Activated T-helper 1 cell treated with anti-CD3 and anti-CD28 coated beads, Interleukin-2, amount 50 U/mL, for 16 hours (primary cell): Measurements from ENCODE around the gene POLR3E.
"Not testable (repeated sequence)": the region's sequence is repeated elsewhere in the genome, so short reads cannot be mapped to it uniquely, and the experiment has no call there.

Experiments
- DNase-seq, 2 donors: peaks; one replicate each; pipeline ENCODE4 v3.0.0-alpha.2; 2020; ENCODE audit warnings: low read depth in 1 of 2, low spot score in 1 of 2

Gene POLR3E

DNA sequence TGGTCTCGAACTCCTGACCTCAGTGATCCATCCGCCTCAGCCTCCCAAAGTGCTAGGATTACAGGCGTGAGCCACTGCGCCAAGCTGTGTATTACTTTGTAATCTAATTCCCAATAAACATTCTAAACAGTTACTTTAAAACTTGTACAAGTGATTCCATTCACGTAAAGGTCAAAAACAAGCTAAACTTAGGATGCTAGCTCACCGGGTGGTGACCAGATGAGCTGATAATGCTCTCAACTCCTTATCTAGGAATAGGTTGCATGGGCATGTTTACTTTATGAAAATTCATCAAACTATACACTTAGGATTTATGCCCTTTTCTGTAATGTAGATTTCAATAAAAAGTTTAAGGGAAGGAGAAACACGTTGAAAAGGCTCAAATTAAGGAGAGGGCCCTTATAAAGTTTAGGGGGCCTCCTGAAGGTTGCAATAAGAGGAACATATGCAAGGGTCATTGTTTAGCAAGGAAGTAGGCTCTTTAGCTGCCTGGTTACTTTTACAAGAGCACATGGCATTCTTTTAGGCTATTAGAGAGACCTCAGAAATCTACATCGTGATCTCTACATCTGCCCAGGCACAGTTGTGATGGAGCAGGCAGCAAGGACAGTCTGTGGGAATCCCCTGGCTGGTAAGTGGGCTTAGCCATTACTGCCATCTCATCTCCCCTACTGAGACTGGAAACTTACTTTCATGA is 63.9 kb downstream of the POLR3E start:
- no peak for DNase-seq

DNA sequence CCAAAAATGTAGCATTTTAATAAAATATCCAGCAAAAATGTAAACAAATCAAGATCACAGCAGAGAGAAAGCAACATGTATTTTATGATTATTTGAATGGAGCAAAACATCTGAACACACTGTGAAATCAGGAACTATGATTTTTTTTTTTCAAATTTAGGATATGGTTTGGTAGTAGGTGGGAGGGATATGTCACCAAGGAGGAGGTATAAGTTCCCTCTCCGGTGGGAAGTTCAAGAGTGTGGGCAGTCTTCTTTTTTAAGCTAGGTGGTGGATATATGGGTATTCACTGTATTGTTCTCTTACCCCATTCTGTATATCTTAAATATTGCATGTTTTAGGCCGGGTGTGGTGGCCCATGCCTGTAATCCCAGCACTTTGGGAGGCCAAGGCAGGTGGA is 67.0 kb downstream of the POLR3E start:
- no peak for DNase-seq

DNA sequence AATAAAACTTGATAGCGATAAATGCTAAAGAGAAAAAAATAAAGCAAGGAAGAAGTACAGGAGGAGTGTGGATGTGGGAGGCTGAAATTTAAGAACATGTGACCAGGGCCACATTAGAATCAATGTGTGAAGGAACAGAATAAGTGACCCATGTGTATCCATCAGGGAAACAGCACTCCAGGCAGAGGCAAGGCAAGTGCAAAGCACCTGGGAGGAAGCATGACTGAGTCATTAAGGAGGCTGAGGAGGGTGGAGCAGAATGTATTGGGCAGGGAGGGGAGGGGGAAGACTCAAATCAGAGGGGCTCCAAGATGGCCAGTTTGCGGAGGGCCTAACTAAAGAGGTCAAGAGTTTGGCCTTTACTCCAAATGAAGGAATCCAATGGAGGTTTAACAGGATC is 69.2 kb downstream of the POLR3E start:
- DNase-seq: no peak

DNA sequence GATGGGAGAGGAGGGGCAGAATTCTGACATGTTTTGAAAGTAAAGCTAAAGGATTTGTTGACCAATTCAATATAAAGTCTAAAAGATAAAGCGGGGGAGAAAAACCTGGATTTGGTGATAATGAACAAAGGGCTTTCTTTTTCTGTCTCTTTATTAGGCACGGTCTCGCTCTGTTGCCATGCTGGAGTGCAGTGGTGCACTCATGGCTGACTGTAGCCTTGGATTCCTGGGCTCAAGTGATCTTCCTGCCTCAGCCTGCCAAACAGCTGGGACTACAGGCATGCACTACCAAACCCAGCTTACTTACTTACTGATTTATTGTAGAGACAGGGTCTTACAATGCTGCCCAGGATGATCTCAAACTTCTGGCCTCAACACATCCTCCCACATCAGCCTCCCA is 69.7 kb downstream of the POLR3E start:
- no peak for DNase-seq

DNA sequence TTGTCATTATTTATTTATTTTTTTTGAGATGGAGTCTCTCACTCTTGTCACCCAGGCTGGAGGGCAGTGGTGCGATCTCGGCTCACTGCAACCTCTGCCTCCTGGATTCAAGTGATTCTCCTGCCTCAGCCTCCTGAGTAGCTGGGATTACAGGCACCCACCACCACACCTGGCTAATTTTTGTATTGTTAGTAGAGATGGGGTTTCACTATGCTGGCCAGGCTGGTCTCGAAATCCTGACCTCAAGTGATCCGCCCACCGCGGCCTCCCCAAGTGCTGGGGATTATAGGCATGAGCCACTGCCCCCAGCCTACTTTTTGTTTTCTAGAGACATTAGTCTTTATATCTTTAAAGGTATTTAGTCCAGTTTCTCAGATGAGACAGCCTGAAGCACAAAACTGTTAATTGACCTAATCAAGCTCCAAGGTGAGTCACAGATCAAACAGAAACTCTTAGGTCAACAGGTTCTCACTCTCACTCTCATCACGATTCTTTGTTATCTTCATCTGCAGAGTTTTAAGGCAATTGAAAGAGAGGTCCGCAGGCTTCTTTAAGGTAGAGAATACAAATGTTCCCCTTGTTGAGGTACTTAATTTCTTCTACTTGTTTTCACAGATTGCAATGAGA is 71.1 kb downstream of the POLR3E start:
- not testable (repeated sequence) for DNase-seq

DNA sequence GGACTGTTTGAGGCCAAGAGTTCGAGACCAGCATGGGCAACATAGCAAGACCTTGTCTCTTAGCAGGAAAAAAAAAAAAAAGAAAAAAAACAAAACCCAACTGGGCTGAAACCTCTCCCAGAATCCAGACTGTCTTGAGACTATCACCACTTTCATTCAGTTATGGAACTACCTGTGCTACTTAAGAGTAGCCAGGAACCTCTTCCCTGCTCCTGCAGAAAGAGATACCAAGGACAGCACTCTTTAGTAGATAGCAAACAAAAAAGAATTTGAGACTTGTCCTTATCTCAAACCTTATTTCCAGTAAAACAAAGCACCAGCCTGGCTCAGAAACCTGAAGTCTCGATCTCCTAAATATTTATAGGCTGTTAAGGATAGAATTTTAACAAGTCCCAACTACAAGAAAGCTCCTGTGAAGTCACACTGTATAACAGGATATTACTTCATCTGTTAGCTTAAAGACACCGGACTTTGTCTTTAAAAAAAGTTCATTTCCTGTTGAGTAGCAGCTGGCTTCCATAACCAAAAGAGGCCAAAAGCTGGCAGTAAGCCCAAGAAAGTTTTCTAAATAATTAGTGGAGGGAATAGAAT is 72.1 kb downstream of the POLR3E start:
- DNase-seq: no peak

DNA sequence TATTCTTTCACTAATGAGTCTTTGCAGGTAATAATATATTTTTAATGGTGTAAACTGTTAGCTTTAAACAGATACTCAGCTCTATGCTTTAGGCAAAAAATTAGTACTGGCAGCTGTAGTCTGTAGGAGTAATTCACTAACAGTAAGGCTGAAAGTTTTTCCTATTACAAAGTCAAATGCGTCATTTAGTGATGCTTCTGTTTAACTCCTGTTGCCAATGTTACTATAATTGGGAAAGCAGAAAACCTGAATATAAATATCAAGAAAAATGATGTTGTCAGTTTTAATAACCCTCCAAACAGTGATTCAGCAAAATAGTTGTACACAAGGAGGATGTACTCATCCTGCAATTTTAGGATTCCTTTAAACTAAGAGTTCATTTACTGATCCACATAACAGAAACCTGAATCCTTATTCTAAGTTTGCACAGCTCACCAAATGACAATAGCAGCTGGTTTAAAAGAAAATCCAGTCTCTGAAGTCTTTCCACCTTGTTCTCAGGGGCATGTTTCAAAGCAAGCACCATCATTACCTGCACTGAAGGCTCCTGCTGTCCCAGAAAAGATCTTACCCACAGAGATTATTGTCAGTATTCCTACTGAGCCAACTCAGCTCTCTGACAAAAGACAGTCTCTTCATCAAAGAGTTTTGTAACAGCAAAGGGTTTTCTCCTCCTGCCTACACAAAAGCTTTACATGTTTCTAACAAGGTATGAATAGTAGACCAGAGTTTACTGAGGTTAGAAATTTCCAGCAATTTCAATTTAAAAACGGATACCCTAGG is 73.0 kb downstream of the POLR3E start:
- no peak for DNase-seq

DNA sequence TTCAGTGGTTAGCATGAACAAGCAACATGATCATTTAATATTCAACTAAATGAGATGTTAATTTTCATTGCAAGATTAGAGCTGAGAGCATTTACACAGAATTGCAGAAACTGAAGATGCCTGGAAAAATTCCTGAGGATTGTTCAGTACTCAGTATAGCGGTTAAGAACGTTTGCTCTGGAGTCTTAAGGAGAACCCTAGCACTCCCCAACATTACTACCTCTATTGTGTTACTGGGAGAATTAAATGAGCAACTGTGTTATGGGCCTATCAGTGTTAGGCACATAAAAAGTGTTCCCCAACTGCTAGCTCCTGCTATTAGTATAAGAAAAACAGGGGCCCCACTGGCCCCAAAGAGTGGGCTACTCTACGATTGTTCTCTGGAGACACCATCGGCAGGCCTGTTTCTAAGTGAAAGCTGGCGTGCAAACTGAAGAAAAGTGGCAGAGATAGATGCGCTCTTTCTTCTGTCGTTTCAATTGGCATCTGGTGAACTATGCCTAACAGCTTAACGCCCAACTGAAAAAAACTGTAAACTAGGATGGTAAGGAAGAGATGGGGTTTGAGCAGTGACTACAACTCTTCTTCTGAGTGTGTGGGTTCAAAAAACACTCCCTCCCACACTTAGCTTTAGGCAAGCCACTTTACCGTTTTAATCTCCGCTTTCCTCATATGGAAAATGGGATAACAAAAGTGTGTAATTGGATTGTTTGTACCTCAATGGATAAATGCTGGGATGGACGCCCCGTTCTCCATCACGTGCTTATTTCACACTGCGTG is 75.9 kb downstream of the POLR3E start:
- no peak for DNase-seq

DNA sequence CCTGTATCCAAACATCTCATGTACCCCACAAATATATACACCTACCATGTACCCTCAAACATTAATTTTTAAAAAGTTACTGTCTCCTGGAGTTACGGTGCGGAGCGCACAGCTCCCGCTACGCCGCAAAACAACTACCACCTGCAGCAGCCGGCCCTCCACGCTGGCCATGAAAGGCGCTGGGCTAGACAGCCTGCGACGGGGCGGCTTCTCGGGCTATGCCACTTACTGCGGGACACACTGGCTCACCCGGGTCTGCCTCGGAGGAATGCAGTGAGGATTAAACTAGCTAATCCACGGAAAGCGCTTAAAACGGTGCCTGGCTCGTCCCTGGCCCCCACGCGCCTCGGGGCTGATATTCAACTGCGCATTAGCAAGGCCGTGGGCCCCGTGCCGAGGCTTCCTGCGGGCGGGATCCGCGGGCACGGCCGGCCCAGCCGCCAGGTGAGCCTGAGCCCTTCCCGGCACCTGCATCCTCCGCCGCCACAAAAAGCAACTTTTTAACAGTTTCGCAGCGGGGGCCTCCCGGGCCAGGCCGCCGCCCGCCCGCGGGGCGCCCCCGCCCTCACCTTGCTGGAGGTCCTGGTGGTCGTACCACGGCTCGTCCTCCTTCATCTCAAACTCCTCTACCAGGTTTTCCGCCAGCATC is 76.6 kb downstream of the POLR3E start:
- peak in 1 of 2 donors; percentile 19 for DNase-seq

DNA sequence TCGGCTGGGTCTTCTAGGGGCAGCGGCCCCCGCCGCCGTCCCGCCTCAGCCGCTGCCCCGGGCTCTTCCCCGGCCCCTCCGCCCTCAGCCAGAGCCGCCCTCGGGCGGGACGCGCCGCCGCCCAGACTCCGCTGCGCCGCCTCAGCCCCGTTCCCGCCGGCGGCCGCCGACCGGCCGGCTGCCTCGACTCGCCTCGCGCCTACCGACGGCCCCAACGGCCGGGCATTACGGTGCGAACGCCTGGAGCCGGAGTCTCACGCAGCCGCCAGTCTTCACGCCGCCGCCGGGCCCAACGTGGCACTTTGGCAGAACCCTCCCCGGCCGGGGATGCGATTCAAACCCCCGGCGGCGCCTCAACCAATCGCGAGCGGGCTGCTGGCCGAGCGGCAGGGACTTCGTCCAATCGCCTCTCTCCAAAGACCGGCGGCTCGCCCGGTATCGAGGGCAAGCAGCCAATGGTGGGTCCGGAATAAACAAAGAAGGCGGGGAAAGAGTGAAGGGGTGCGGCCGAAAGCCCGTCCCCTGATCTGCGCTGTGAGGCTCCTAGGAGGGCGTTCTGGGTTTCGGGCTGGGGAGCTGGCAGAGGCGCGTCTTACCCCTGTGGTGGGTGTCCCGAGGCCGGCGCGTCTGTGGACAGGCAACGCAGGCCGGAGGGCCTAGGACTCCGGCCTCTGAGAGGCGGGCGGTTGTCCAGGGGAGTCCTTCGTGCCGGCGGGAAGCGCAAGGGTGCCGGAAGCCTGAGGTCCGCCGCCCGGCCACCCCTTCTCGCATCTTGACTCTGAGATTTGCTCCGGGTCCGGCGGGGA is 77.3 kb downstream of the POLR3E start, which contains the start of gene CDR2:
CDR2 (minus strand) TSS at position 309 of the 806 bp plus-strand sequence. CDS start 310 bp downstream, outside the sequence.
- peak; percentile 96 to 97 for DNase-seq

DNA sequence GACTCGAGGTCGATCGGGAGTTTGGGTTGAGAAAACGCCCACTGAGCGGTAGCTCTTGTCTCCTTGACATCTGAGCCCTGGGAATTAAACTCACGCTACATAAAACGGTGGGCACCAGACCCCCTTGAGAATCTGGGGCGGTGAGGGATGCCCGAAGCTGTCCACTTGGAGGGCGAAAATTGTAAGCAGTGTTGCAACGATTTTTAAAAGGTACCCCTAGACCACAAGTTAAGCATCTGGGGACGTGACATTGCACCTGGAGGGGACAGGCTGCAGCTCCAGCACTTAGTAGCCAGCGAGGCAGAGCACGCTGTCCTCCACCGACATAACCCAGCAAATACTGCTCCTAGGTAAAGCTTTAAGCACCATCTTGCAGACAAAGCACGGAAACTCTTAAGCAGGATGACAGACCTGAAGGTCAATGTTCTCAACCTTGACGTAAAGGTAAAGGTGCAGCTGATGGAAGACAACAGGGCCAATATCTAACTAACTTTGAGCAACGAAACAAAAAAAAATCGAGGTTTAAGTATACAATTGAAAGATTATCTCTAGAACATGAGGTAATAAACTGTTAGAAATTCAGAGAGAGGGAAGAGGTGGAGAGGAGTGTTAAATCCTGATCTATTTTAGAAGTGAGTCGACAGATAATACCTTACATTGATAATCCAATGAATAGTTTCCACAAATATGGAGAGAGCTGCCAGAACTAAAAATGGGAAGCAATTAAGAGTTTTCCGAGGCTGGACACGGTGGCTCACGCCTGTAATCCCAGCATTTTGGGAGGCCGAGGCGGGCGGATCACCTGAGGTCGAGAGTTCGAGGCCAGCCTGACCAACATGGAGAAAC is 78.1 kb downstream of the POLR3E start:
- no peak for DNase-seq

DNA sequence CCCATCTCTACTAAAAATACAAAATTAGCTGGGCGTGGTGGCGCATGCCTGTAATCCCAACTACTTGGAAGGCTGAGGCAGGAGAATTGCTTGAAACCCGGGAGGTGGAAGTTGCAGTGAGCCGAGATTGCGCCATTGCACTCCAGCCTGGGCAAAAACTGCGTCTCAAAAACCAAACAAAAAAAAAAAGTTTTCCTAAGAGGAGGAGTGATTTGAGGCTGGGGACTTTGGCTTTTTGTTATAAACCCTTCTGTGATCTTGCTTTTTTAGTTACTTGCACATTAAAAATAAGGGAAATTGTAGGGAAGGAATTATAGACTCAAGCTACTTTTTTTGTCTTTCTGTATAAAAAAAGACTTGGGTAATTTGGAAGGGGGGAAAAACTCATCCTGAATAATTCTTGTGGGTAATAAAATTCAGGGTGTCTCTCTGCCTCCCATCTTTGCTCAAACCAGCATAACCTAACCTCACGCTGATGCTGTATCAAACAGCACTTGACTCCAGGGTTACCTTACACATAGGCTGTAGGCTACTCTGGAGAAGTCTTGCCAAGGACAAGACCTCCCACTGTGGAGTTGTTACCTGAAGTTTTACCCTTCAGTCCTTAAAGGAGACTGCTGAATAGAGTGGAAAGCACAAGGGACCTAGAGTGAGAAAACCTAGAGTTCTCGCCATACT is 78.9 kb downstream of the POLR3E start:
- DNase-seq: no peak

DNA sequence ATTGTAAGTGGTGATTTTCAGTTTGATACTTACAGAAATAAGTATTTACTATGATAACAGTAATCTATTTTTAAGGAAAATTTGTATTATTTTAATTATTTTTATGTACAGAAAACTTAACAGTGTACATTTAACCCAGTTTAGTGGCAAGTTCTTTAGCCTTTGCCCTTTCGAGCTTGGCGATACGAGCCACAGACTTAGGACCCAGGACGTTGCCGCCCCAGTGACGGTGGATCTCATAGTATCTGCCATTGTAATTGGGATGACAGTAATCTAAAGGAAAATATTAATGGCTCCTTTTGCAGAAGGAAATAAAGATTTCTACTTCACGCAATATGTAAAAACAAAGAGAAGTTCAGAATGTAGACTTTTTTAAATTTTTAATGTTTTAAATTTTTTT is 82.4 kb downstream of the POLR3E start:
- no peak for DNase-seq

DNA sequence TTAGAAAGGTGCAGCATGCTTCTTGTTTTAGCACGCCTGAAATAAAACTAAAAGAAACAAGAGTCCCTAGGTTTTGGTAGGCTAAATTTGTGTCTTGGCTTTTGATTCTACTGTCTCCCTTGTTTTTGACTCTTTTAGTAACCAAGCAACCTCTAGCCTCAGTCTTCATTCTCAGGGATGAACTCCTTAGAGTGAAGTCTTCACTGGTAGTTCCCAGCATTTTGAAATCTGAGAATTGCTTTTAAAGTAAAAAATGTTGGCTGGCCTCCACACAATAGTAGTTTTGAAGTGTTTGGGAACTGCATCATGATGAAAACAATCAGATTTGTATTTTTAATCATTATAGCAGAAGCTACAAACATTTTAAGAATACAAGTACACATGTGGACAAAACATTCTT is 83.3 kb downstream of the POLR3E start:
- DNase-seq: no peak

DNA sequence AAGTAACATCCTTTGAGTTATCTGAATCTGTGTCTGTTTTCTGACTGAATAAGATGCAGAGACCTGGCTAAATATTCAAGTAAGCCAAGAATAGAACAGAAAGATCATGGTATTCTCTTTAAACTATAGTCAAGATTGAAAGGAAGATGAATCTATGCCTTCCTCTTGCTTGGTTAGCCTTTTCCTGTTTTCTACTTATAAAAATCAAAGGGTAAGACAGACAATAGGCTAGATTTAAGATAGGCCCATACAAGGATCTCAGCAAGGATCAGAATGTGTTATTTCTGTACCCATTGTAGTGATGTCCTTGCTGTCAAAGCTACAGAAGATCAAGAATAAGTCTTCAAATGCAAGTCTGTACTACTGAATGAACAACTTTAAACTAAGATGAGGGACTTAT is 84.2 kb downstream of the POLR3E start:
- DNase-seq: no peak

DNA sequence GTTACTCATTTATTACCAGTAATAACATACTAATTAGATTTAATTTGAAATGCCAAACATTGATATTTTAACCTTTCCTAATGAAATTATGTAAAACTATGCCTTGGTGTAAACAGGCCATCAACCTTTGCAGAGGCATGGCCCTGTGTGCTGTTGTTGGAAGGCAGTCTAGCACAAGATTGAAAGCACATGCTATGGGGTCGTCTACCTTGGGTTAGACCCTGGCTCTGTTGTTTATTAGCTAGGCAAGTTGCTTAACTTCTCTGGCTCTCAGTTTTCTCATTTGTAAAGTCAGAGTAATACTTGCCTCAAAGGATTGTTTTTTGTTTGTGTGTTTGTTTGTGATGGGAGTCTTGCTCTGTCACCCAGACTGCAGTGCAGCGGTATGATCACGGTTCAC is 86.6 kb downstream of the POLR3E start:
- DNase-seq: no peak
